Gastroesophageal sphincter (tissue), 4 donors: ENCODE results near the gene AK3. TPM values are rescaled to one million over a fixed set of nuclear protein-coding genes. Genes with fewer than 3 reads are reported as not detected.

Experiments used
- ATAC-seq: fragments of 150-250 bp; one replicate; pipeline ENCODE4 v1.9.1; 2016; ENCODE audit warnings: mild to moderate bottlenecking, moderate library complexity
- H3K27ac ChIP-seq, 4 donors: fragments of 200-600 bp; sonication (generic) in 3 of 4; 1 replicate in 3 of 4; 2 replicates in 1 of 4; pipeline ENCODE4 v1.5.1; 2016 to 2019
- H3K27me3 ChIP-seq: fragments of 200-600 bp; sonication (generic); one replicate; pipeline ENCODE4 v1.5.1; 2019
- H3K36me3 ChIP-seq, 2 donors: fragments of 200-600 bp; sonication (generic); one replicate each; pipeline ENCODE4 v1.5.1; 2019; ENCODE audit warnings: control low read depth in 1 of 2
- H3K4me1 ChIP-seq, 3 donors: fragments of 200-600 bp; sonication (generic); 1 replicate in 2 of 3; 2 replicates in 1 of 3; pipeline ENCODE4 v1.5.1; 2016 to 2019; ENCODE audit warnings: control low read depth in 2 of 3
- H3K4me3 ChIP-seq, 2 donors: fragments of 200-600 bp; sonication (generic); one replicate each; pipeline ENCODE4 v1.5.1; 2019; ENCODE audit warnings: mild to moderate bottlenecking in 1 of 2, moderate library complexity in 1 of 2
- H3K9me3 ChIP-seq, 3 donors: fragments of 200-600 bp; sonication (generic); one replicate each; pipeline ENCODE4 v1.5.1; 2017 to 2019; ENCODE audit warnings: control low read depth in 2 of 3
- EP300 ChIP-seq: sonication (generic); formaldehyde crosslinking; IDR thresholded peaks from one replicate; pipeline ENCODE4 v1.6.1; 2017; ENCODE audit warnings: antibody characterized with exemption, mild to moderate bottlenecking
- POLR2A ChIP-seq, 2 donors: fragments of 450-650 bp; IDR thresholded peaks; one replicate each; pipeline ENCODE4 v1.6.1; 2017; ENCODE audit warnings: antibody characterized with exemption in 2 of 2, mild to moderate bottlenecking in 2 of 2, moderate library complexity in 1 of 2
- POLR2AphosphoS5 ChIP-seq: sonication (generic); formaldehyde crosslinking; IDR thresholded peaks from one replicate; pipeline ENCODE4 v1.6.1; 2017; ENCODE audit warnings: antibody characterized with exemption
- WGBS, 2 donors: methylation state at CpG; one replicate each; pipeline ENCODE4 v1.1.5; 2018; ENCODE audit warnings: low coverage in 1 of 2; 5-methylcytosine and 5-hydroxymethylcytosine counted together
- total RNA-seq, 4 donors: library from RNA; depleted of rRNA; stranded (reverse); fragments of >200 nt; gene quantifications; one replicate each; pipeline ENCODE4 v1.1.0, GENCODE V29; 2016
- TF ChIP-seq, protein P1 (sequence below), 4 experiments: fragments of 200-600 bp in 2 of 4; fragments of 450-650 bp in 2 of 4; sonication (generic) in 1 of 4; IDR thresholded peaks; one replicate each; pipeline ENCODE4 v1.5.1; 2017 to 2019; ENCODE audit warnings: antibody characterized with exemption in 4 of 4, mild to moderate bottlenecking in 2 of 4, moderate library complexity in 2 of 4

The AK3 gene
- total RNA-seq, 4 donors from 2014 or later: 104 to 139 (median 119) TPM

DNA sequence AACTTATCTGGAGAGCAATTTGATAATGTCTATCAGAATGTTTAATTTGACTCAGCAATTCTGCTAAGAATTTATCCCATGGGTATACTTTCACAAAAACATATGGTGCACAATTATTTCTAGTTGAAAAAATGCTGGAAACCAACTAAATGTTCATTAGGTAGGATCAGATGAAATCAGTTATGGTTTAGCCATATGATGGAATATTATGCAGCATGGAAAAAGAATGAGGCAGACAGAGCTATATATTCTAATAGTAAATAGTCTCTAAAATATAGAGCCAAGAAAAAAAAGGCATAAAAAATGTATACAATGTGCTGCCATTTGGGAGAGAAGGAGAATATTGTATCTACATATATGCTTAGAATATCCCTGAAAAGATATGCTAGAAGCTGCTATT is 71.1 kb downstream of the AK3 start:
- no peaks in the 10 kb centered on the region for H3K27me3 ChIP-seq
- no peaks in the 10 kb centered on the region for H3K36me3 ChIP-seq
- no peak for ATAC-seq

DNA sequence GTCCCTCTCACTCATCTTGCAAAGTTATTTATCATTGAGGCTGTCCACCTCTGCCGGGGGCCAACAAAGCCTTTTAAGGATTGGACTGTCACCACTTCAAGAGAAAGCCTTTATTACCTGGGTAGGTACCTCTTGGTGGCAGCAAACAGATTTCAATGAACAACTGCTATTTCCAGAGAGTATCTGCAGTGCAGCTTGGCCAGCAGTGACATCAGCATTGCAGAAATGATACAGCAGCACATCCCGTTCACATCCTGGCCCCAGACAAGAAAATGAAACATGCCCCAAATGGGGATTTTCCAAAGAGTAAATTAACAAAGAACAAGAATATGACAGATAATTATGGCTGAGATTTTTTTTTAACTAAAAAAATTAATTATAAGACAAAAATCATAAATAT is 72.4 kb downstream of the AK3 start:
- Histone ChIP-seq H3K27me3 (no peaks in the 10 kb centered on the region), H3K36me3 (no peaks in the 10 kb centered on the region), H3K4me3 (no peak overlapping the region), H3K27ac (no peak overlapping the region), H3K4me1 (peaks cover 0 to 34% (median 6%) of the 10 kb centered on the region in 3 donors), H3K9me3 (no peaks in the 10 kb centered on the region)
- 80 to 90% methylated on average over 2 of the region's 2 CpGs for WGBS, 2 donors
- no peak for ATAC-seq
- TF ChIP-seq POLR2A (IDR thresholded peaks at IDR 0.05) (no peak), POLR2AphosphoS5 (no peak)
- TF ChIP-seq, protein P1, sequence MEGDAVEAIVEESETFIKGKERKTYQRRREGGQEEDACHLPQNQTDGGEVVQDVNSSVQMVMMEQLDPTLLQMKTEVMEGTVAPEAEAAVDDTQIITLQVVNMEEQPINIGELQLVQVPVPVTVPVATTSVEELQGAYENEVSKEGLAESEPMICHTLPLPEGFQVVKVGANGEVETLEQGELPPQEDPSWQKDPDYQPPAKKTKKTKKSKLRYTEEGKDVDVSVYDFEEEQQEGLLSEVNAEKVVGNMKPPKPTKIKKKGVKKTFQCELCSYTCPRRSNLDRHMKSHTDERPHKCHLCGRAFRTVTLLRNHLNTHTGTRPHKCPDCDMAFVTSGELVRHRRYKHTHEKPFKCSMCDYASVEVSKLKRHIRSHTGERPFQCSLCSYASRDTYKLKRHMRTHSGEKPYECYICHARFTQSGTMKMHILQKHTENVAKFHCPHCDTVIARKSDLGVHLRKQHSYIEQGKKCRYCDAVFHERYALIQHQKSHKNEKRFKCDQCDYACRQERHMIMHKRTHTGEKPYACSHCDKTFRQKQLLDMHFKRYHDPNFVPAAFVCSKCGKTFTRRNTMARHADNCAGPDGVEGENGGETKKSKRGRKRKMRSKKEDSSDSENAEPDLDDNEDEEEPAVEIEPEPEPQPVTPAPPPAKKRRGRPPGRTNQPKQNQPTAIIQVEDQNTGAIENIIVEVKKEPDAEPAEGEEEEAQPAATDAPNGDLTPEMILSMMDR (IDR thresholded peaks at IDR 0.05): no peak

More for the DNA sequence above, 71.1 kb downstream of the AK3 start:
- Histone ChIP-seq H3K9me3 (no peaks in the 10 kb centered on the region), H3K4me3 (no peak overlapping the region), H3K27ac (no peak overlapping the region), H3K4me1 (peaks cover 0 to 21% (median 0%) of the 10 kb centered on the region in 3 donors)
- no peak for TF ChIP-seq EP300

GRCh38 chr9:4667681-4668080 is 73.3 kb downstream of the AK3 start:
- TF ChIP-seq POLR2AphosphoS5 (no peak), POLR2A (IDR thresholded peaks at IDR 0.05) (no peak), EP300 (no peak)
- TF ChIP-seq, protein P1 (IDR thresholded peaks at IDR 0.05): no peak
- H3K36me3 ChIP-seq: no peaks in the 10 kb centered on the region
- no peaks in the 10 kb centered on the region for H3K27me3 ChIP-seq
- WGBS, 2 donors: 100% methylated on average over 1 of the region's 1 CpG
- no peak overlapping the region for H3K27ac ChIP-seq
- ATAC-seq: no peak
- H3K4me3 ChIP-seq: no peak overlapping the region
- H3K9me3 ChIP-seq: no peaks in the 10 kb centered on the region
- H3K4me1 ChIP-seq: peaks cover 0 to 43% (median 8%) of the 10 kb centered on the region in 3 donors

- Histone ChIP-seq H3K36me3 (no peaks in the 10 kb centered on the region), H3K27ac (peak within 1 kb of the TSS; percentile 26 to 79 (median 63)), H3K4me1 (peaks cover 0 to 56% (median 13%) of the 10 kb centered on the region in 3 donors), H3K9me3 (no peaks in the 10 kb centered on the region), H3K27me3 (no peaks in the 10 kb centered on the region), H3K4me3 (peak within 1 kb of the TSS; percentile 53 to 75)
- ATAC-seq: peak; percentile 39
- WGBS, 2 donors: 2% methylated on average over 5 to 14 of the region's 36 CpGs
- TF ChIP-seq EP300: no peak
- peak in 1 of 2 donors; percentile 15 for TF ChIP-seq POLR2A (IDR thresholded peaks at IDR 0.05)
- TF ChIP-seq, protein P1 (IDR thresholded peaks at IDR 0.05): peak in 2 of 4 experiments; percentile 10 to 42
Observed at GRCh38 chr9:4666042-4666699, 74.8 kb downstream of the AK3 start, which contains the start of gene SPATA6L. Gene SPATA6L (minus strand): TSS chr9:4666480. CDS start chr9:4666250, 230 bp downstream.

DNA sequence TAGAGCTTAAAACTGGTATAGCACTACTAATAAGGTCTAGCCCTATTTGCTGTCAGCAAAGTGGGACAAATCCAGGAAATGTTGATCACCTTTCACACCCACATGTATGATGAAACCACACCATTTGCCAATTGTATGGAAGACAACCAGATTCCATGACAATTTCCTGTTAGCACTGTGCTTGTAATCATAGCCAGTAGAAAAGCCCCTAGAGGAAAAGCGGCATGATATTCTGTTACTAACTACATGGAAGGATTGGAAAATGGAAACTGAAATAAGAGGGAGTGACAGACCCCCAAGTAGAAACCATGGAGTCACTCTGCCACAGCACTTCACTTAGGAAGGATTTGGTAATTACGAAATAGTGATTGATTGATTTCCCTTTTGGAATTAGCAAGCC is 75.6 kb downstream of the AK3 start:
- Histone ChIP-seq H3K27ac (peak overlapping the region in 3 of 4 donors; percentile 50 to 79 (median 76)), H3K36me3 (no peaks in the 10 kb centered on the region), H3K4me3 (peak overlapping the region in 1 of 2 donors; percentile 53), H3K27me3 (no peaks in the 10 kb centered on the region), H3K9me3 (no peaks in the 10 kb centered on the region), H3K4me1 (peaks cover 0 to 56% (median 13%) of the 10 kb centered on the region in 3 donors)
- peak; percentile 26 for ATAC-seq
- 57 to 78% methylated on average over 1 to 2 of the region's 2 CpGs for WGBS, 2 donors
- no peak for TF ChIP-seq POLR2A (IDR thresholded peaks at IDR 0.05)
- TF ChIP-seq POLR2AphosphoS5: peak; percentile 44

DNA sequence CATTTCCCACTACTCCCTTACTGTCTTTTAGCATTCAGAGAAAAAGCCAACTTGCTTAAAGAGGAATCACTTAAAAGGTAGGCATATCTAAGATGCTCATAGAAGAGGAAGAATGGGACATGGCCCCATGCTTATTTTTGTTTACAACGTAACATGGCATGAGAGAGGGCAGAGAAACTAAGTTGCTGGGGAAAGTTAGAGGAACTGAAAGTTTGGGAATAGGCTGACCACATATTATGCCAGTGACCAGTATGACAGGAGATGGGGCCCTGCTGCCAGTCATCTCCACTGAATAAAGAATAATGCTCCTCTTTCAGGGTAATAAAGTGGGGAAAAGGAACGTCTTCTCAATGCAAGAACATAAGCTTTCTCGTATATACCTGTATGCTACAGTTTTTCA is 77.0 kb downstream of the AK3 start:
- H3K4me3 ChIP-seq: no peak overlapping the region
- no peak for ATAC-seq
- H3K27me3 ChIP-seq: no peaks in the 10 kb centered on the region
- TF ChIP-seq POLR2AphosphoS5 (no peak), POLR2A (IDR thresholded peaks at IDR 0.05) (no peak), EP300 (no peak)
- TF ChIP-seq, protein P1 (IDR thresholded peaks at IDR 0.05): no peak
- no peaks in the 10 kb centered on the region for H3K9me3 ChIP-seq
- H3K27ac ChIP-seq: no peak overlapping the region
- peaks cover 0 to 56% (median 13%) of the 10 kb centered on the region in 3 donors for H3K4me1 ChIP-seq
- WGBS, 2 donors: 86 to 90% methylated on average over 3 of the region's 3 CpGs
- no peaks in the 10 kb centered on the region for H3K36me3 ChIP-seq
